Uterus (tissue), 2 donors: Measurements from ENCODE around the gene RAB6B.

Experiments used
- CTCF ChIP-seq, 4 experiments: fragments of 200-600 bp in 2 of 4; fragments of 450-650 bp in 2 of 4; sonication (generic) in 2 of 4; IDR thresholded peaks; one replicate each; pipeline ENCODE4 v1.5.1; 2016 to 2019; ENCODE audit warnings: antibody characterized with exemption in 4 of 4, mild to moderate bottlenecking in 2 of 4, moderate library complexity in 1 of 4
- POLR2A ChIP-seq, 2 donors: fragments of 450-650 bp; IDR thresholded peaks; one replicate each; pipeline ENCODE4 v1.6.1; 2016; ENCODE audit warnings: antibody characterized with exemption in 2 of 2, mild to moderate bottlenecking in 1 of 2, moderate library complexity in 1 of 2

- TF ChIP-seq CTCF (IDR thresholded peaks at IDR 0.05): no peak
- TF ChIP-seq POLR2A (IDR thresholded peaks at IDR 0.05): no peak
Observed at GRCh38 chr3:133776794-133777438, 118.8 kb downstream of the RAB6B start.
